Glomerular endothelial cell (primary cell): ENCODE measurements around the gene SLC35D1. TPM values are rescaled to one million over a fixed set of nuclear protein-coding genes. Genes with fewer than 3 reads are reported as not detected.
"Not testable (repeated sequence)": the region's sequence is repeated elsewhere in the genome, so short reads cannot be mapped to it uniquely, and the experiment has no call there.

Source experiments
- DNase-seq: peaks from one replicate; pipeline ENCODE4 v3.0.0-alpha.2; 2011; ENCODE audit warnings: low read depth, low spot score; ENCODE audit errors: extremely low read depth
- total RNA-seq: library from RNA; depleted of rRNA; stranded (reverse); fragments of >200 nt; gene quantifications from 2 replicates; pipeline ENCODE4 v1.2.3, GENCODE V29; 2015

The SLC35D1 gene
- total RNA-seq, result 2.8 and 4.7 TPM in 2 replicates

DNA sequence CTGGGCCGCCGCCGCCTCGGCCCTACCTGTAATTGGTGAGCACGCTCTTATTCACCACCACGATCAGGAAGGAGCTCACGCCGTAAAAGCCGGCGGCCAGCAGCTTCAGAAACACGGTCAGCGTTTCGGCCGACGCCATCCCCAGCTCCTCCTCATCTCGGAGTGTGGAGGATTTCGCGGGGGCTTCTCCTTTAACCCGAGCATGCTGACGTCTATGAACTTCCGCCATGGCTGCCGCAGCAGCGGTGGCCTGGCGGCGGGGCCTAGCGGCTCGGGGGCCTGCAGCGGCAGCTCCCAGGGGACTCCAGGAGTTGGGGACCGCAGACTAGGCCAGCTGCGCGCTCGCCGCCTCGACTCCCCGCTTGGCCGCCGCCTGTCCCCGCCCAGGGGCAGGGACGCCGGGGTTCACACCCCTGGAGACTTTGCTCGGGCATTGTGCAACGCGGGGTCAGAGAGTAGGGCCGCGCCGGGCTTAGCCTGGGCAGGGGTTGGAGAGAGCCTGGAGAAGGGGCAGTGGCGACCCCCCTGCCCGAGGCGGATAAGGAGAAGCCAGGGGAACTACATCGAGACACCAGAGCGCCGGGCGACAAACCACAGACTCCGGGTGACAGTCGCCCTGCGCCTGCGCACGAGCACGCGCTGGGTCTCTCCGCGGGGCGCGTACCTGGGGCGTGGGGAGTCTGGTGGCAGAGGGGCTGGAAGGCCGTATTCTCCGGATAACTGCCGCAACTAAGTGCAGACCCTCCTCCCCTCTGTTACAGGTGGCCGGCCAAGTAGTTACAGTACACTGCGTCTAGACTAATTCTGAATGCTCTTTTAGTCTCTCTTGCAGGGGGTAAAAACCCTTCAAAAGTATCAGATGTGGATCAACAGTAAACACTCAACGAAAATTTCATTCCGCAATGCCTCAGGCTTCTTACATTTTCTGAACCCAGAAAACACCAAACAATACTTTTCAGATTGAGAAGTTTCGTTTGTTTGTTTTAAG, at the start of gene SLC35D1:
Gene SLC35D1 (minus strand): TSS at position 364 of the 988 bp plus-strand sequence. CDS start 135 bp downstream, at position 229.
- DNase-seq, result no peak

DNA sequence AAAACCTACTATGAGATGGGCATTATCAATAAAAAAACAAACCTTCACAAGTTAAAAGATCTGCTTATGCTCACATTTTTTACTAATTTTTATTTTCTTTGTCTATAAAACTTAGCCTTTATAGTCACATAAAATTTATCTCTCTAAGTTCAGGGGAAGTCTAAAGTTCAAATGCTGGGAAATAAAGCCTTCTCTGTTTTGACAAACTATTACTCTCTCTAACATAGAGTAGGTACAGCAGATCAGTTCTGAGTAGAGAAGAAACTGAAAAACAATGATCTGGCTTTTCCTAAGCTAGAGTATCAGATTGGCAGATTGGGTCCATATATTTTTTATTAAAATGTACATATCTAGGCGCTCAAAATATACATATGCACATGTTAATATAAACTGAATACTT, 49.6 kb upstream of the SLC35D1 start:
- no peak for DNase-seq

DNA sequence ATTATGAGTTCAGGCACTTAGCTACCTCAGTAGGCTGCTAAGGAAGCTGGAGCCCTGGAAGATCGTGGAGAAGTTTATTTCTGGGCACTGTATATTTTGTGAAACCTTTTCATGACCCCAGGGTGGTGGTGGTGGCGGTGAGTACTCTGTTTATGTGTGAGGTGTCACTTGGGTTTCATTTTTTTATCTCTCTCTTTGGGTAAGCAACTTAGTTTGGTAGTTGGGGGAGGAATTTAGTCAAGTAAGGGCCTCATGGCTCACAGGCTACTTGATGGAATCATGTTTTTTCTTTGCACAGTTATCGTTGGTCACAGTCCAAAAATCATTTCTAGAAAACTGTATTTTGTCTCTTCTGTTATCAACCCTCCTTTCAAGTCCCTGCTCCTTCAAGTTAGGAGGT, 46.9 kb upstream of the SLC35D1 start:
- no peak for DNase-seq

DNA sequence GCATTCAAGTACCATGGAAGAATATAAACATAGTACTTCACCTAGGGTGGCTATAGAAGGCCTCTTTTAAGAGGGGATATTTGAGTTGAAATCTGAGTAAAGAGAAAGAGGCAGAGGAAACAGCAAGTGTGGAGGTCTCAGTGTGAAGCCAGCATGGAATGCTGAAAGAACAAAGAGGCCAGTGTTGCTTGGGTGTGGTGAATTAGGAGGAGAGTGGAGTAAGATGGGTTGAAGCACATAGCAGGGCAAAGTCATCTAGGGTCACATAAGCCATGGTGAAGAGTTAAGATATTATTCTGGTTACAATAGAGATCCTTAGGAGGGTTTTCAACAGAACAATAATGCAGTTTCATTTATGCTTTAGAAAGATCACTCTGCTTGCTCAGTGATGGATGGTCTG, 43.4 kb upstream of the SLC35D1 start:
- DNase-seq, result no peak

DNA sequence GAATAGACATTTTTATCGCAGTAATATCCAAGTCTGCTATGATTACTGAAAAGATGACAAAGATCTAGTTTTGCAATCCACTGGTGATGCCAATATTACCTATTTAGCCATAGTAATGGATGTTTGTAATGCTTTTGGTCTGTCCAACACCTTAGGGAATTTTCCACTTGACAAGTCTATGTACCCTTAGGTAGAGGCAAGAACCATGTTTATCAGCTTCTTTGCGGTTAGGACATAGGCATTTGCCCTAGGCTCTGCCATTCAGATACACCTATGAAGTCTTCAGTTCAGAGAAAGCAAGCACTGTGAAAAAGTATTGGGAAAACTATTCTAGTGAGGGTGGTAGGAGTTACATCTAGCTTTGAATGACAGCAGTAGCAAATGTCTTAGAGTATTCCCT, 40.2 kb upstream of the SLC35D1 start:
- no peak for DNase-seq

DNA sequence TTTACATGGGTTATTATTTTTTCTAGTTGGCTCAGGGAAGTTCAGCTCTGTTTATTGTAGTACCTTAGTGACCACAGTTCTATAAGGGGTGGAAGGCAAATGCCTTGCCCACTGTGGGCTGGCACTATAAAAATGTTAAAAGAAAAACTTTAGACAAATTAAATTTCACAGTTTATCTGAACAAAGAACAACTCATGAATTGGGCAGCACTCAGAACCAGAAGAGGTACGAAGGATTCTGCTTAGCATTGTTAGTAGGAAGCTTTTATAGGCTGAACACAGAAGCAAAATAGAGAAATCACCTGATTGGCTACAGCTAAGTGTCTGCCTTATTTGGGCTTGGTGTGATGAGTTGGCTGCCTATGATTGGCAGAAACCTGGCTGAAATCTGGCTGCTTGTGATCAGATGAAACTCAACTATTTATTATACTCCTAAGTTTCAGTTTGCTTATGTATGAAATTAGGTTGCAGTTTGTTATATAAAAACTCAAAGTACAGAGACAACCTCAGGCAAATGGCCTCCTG, 35.8 kb upstream of the SLC35D1 start:
- no peak for DNase-seq

DNA sequence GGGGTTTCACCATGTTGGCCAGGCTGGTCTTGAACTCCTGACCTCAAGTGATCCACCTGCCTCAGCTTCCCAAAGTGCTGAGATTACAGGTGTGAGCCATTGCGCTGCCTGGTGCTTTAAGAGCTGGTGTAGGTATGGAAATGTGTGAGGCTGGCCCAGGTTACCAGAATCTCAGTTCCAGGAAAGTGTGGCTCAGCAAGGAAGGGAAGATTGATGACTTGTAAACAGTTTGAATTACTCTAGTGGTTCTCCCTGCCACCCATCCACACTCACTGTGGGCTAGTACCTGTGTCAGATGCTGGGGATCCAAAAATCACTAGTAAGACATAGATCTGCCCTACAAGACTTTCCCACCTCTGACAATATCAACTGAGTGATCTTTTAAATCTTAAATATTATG, 34.5 kb upstream of the SLC35D1 start:
- no peak for DNase-seq

DNA sequence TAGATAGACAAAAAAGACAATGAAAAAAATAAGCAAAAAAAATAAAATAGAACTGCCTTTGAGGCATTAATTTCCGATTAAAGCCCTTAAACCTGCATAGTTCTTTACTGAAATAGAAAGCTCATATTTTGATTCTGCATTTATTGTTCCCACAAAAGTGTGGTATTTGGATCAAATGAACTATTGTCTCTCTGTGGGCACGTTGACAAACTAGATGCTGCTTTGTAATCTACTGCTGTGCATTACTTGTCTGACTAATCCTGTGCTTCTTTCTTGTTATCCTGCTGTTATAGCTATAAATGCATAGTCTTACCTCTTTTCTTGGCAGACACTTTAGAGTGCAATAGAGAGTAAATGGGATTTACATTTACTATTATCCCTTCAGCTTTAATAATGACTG, 31.4 kb upstream of the SLC35D1 start:
- DNase-seq, result no peak

DNA sequence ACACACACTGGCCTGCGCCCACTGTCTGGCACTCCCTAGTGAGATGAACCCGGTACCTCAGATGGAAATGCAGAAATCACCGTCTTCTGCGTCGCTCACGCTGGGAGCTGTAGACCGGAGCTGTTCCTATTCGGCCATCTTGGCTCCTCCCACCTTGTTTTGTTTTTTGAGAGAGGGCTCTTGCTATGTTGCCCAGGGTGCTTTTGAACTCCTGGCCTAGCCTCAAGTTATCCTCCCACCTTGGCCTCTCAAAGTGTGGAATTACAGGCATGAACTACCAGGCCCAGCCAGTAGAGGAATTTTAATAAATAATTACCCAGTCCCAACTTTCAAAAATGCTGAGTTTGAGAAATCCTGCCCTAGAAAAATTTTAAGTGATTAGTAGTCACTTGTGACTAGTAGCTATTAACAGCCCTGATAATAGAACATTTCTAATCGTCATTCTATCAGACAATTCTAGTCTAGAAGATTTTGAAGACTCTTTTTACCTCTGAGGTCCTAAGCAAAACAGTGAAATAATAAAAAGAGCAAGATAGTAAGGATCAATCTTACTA, 30.9 kb upstream of the SLC35D1 start:
- no peak for DNase-seq

DNA sequence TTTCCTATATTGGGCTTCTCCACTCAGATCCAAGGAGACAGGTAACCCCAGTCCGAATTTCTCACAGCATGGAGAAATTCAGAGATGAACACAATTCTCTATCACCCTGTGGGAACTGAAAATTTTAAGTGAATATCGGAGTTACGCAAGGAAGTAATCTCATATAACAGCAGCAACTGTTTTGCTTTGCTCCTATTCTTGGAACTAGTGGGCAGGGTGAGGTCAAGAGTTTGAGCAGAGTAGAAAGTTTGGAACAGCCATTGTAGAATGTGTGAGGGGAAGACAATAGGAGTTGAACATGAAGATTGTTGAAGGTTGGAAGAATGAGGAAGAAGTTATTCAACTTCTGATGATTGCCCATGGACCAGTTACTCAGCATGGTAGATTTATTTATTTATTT, 24.3 kb upstream of the SLC35D1 start:
- no peak for DNase-seq

DNA sequence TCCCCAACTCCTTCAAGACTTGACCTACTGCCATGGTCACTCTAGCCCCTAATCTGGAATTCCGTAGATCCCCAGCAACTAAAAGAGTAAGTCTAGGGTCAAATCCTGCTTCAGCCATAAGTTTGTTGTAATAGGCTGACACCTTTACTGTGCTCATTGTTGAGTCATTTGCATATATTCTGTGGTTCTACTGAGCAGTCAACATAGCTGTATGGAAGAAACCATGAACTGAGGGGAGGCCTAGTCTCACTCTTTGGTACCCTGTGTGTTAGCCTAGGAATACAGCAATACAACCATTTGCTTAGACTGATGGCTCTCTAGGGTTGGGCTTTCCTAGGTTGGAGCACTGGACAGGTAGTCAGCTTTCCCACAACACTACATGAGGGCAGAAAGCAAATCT, 23.6 kb upstream of the SLC35D1 start:
- DNase-seq, result no peak

DNA sequence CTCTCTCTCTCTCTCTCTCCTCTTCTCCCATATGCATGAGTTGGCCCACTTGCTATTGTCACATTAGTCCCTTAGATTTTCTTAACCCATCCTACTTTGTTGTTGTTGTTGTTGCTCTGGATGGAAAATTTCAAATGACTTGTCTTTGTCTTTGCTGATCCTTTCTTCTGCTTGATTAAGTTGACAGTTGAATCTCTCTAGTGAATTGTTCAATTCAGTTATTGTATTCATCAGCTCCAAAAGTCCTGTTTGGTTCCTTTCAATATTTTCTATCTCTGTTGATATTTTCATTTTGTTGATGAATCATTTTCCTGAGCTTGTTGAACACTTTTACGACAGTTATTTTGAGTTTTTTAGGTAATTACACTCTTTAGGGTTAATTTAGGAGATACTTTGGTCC, 18.8 kb upstream of the SLC35D1 start:
- no peak for DNase-seq

DNA sequence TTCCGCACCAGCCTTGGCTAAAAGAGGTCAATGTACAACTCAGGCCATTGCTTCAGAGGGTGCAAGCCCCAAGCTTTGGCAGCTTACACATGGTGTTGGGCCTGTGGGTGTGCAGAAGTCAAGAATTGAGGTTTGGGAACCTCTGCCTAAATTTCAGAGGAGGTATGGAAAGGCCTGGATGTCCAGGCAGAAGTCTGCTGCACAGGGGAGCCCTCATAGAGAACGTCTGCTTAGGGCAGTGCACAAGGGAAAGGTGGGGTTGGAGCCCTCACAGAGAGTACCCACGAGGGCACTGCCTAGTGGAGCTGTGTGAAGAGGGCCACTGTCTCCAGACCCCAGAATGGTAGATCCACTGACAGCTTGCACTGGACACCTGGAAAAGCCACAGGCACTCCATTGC, 13.7 kb upstream of the SLC35D1 start:
- not testable (repeated sequence) for DNase-seq

DNA sequence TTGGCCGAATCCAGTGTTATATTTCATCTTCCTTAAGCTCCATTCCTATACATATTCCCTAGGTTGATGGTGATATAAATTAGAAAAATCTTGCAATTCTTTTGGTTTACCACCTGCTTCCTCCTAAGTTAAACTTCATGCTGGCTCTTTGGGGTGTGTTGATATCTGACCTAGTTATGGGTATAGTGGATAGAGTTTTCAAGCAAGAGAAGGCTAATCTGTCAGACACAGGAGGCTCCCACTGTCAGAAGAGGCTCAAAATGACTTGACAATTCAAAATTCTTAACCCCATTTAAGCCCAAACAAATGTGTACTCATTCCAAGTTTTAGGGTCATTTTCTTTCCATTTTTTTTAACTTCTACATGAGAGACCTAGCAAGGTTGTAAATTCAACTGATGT, 8.5 kb upstream of the SLC35D1 start:
- DNase-seq, result no peak

DNA sequence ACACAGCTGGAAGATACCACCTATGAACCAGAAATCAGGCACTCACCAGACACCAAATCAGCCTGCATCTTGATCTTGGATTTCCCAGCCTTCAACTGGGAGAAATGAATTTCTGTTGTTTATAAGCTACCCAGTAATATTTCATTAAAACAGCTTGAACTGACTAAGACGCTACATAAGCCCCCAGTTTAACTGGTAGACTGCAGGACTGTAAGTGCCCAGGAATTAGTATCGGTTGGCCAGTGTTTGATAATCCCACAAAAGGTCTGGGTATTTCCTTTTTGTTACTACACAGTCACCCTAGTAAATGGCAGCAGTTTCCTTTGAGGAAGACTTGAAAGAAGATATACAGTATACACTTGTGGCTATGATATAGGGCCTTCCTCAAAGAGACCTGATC, 7.3 kb upstream of the SLC35D1 start:
- no peak for DNase-seq

DNA sequence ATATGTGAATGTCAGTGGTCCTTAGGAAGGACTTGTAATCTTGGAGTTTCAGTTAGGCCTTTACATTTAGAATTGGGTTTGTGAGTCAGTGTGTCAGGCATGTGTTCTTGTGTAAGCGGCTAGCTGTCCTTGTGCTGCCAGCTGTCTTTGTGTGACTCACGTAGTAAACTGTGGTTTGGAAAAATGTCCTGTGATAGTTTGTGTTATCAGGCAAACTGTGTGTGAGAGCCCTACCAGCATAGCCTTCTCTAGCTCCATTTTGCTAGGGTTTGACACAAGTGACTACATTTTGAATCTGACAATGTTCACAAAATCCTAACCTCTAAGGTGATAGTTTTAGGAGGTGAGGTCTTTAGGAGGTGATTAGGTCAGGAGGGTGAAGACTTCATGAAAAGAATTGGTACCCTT, 6.9 kb upstream of the SLC35D1 start:
- no peak for DNase-seq

DNA sequence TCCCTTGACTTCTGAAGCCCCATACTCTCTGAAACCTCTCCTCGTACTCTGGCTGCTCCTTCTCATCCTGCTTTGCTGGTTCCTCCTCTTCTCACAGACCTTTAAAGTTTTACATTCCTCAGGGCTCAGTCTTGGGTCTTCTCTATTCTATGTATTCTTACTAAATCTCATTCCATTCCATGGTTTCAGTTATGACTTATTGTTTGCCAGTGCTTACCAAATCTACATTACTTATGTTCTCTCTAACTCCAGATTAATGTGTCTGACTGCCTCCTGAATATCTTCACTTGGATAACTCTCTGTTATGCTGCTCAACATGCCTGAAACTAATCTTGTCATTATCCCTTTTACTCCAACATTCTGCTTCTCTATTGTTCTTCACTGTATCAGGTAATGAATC, 5.4 kb upstream of the SLC35D1 start:
- DNase-seq, result no peak

DNA sequence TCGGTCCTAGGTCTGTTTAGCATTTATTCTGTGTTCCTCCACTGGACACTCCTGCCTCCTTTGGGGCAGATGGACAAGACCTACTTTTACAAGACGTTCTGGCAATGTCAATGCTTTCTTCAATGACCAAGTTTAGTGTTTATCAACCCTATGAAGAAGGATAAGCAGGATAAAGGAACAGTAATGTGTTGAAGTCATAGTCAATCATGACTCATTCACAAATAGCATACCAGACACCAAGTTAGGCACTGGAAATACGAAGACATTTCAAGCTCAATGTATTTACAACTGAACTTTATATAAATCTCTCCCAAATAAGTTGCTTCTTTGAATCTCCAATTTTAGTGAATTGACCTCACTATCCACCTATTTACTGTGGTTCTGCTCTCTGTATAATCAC, 4.8 kb upstream of the SLC35D1 start:
- no peak for DNase-seq

DNA sequence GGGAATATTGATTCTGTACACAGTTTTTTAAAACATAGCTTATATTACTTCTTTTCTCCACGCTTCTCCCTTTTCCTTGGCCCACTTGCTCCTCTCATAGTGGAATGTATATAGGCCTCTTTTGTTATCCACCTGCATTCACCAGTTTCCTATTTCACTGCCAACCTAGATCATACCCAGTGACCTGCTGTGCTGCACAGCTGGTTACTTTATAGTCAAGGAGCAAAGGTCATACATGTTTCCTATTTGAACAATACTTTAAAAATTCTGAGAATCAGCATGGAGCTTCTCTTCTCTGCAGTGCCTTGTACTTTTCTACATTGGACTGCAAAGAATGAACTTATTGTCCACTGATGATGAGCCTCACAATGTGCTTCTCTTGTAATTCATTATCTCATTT, 4.3 kb upstream of the SLC35D1 start:
- no peak for DNase-seq

DNA sequence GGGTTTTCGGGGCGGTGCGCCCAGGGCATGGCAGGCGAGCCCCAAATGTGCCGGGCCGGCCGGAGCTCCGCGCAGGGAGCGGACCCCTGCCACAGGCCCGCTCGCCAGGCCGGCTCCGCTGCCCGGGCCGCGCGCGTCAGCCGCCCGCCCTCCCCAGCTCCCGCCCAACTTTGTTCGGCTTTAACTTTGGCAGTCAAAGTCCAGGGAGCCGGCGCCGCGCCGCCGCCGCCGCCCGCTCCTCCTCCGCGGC, 488 bp downstream of the SLC35D1 start:
- no peak for DNase-seq

DNA sequence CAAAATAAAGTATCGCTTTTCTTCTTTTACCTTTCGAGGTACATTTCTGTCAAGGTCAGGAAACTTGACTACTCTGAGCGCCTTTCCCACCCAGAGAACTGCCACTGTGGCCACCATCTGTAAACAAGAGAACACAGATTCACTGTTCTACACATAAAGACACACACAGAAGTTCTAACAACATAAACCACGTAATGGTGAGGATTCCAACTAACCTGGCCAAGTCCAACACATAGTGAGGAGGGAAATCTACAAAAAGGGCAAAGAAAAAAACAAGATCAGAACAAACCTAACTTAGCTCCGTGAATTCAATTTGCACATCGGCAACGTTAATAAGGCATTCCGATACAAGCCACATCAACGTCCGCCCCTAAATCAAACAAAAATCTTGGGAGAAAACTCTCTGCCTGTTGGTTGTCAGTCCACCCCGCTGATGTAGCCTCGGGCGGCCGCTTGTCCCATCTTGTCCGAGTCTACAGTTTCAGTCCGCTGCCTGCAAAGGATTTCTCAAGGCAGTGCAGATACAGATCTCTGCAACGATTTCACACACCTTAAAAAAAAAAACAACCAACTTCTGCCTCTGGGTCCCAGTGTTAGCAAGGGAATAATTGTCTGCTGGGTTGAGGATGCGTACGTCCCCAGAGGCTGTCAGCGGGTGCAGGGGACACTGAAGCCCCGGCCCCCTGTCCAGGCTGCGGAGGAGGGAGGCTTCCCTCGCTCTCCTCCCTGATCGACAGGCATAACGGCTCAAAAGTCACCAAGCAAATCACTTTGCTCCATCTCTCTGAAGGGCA, 1.0 kb downstream of the SLC35D1 start:
- no peak for DNase-seq

DNA sequence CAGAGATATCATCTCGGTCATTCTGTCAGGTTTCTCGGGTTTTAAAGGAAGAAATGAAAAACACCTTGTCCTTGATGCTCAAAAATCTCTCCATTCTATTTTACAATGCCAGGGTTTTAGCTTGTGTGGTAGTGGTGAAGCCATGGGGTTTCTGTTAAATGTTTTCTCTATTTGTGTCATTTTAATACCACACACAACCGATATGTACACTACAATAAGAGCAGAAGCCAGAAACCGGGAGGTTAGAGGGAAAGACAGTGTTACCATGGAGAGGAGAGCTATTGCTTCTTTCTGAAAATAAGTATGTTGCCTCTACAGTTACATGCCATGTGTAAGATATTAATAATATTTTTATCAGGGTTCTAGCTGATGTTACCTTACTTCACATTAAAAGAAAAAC, 2.8 kb downstream of the SLC35D1 start:
- DNase-seq, result no peak
